ENCODE results near the gene INAVA.

Gene INAVA

GRCh38 chr1:200877010-200877409 lies 17.7 kb upstream of the INAVA start:
- no peak for DNase-seq (ENCODE audit: low spot score)

GRCh38 chr1:200877839-200878551 lies 16.7 kb upstream of the INAVA start:
- no peak for DNase-seq (ENCODE audit: low spot score)

GRCh38 chr1:200880212-200880611 lies 14.5 kb upstream of the INAVA start:
- DNase-seq (ENCODE audit: low spot score): no peak

- DNase-seq (ENCODE audit: low spot score): no peak
These were observed 11.6 kb upstream of the INAVA start for GRCh38 chr1:200883118-200883517.

- DNase-seq (ENCODE audit: low spot score): no peak
These were observed 8.9 kb upstream of the INAVA start for GRCh38 chr1:200885623-200886402.

- DNase-seq (ENCODE audit: low spot score): no peak
These were observed 8.1 kb upstream of the INAVA start for GRCh38 chr1:200886594-200886993.

GRCh38 chr1:200887036-200887435 lies 7.7 kb upstream of the INAVA start:
- no peak for DNase-seq (ENCODE audit: low spot score)

- no peak for DNase-seq (ENCODE audit: low spot score)
These were observed 6.8 kb upstream of the INAVA start for GRCh38 chr1:200887772-200888348.

- DNase-seq (ENCODE audit: low spot score): no peak
These were observed 6.3 kb upstream of the INAVA start for GRCh38 chr1:200888349-200888838.

- DNase-seq (ENCODE audit: low spot score): no peak
These were observed 5.1 kb upstream of the INAVA start for GRCh38 chr1:200889571-200889970.

GRCh38 chr1:200890027-200890426 lies 4.7 kb upstream of the INAVA start:
- no peak for DNase-seq (ENCODE audit: low spot score)

- DNase-seq (ENCODE audit: low spot score): peak; percentile 79
These were observed 3.6 kb upstream of the INAVA start for GRCh38 chr1:200890818-200891773.

GRCh38 chr1:200891774-200892157 lies 2.9 kb upstream of the INAVA start:
- DNase-seq (ENCODE audit: low spot score): no peak

GRCh38 chr1:200892546-200892945 lies 2.2 kb upstream of the INAVA start:
- no peak for DNase-seq (ENCODE audit: low spot score)

- no peak for DNase-seq (ENCODE audit: low spot score)
These were observed 1.7 kb upstream of the INAVA start for GRCh38 chr1:200892958-200893357.

- no peak for DNase-seq (ENCODE audit: low spot score)
These were observed 1.2 kb upstream of the INAVA start for GRCh38 chr1:200893411-200893901.

GRCh38 chr1:200895443-200895789 lies 716 bp downstream of the INAVA start:
- DNase-seq (ENCODE audit: low spot score): no peak

- no peak for DNase-seq (ENCODE audit: low spot score)
These were observed 1.3 kb downstream of the INAVA start for GRCh38 chr1:200895801-200896530.

- DNase-seq (ENCODE audit: low spot score): no peak
These were observed 2.0 kb downstream of the INAVA start for GRCh38 chr1:200896531-200897196.

- no peak for DNase-seq (ENCODE audit: low spot score)
These were observed 2.6 kb downstream of the INAVA start for GRCh38 chr1:200897259-200897658.

GRCh38 chr1:200899015-200899386 lies 4.3 kb downstream of the INAVA start:
- no peak for DNase-seq (ENCODE audit: low spot score)

All from GM03348 (cell line).